Measurements from ENCODE around the gene DGCR6L.

DGCR6L gene

DNA sequence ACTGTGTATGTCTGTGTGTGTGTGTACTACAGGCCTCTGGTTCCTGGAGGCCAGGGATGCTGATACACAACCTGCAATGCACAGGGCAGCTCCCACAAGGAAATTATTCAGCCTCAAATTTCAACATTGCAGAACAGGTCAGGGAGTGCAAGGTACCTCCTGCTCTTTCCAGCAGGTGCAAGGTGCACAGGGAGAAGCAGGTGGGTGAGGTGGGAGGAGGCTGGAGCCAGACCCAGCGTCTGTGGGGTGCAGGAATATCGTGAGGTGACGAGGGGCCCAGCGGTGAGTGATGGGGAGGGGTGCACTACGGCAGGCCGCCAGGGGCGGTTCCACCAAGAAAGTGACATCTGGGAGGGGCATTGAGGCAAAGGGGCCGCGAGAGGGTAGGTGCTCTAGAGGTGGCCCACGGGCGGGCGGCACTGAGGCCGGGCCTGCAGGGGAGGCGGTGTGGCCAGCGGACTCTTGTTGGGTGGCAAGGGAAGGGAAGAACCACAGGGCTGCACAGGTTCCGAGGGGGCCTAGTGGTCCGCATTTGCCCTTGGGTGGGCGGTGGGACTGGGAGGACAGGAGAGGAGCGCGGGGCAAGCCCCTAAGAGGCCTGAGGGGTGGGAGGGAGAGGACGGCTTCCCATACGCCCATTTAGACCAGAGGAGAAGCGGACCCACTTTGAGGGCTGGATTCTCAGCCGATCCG is 21.6 kb downstream of the DGCR6L start:
- H3K9me2 ChIP-seq (replicated peaks; ENCODE audit: control insufficient read depth, low read length), result no peaks in the 10 kb centered on the region
- no peak overlapping the region for H3K27ac ChIP-seq (ENCODE audit: low read depth, low read length)
- H3K79me2 ChIP-seq (ENCODE audit: control insufficient read depth, low read length), result no peaks in the 10 kb centered on the region
- peaks cover 5% of the 10 kb centered on the region; the same call in 1 of the 2 replicates for H3K27me3 ChIP-seq (ENCODE audit: control insufficient read depth, low read length)
- TF ChIP-seq, protein P1, sequence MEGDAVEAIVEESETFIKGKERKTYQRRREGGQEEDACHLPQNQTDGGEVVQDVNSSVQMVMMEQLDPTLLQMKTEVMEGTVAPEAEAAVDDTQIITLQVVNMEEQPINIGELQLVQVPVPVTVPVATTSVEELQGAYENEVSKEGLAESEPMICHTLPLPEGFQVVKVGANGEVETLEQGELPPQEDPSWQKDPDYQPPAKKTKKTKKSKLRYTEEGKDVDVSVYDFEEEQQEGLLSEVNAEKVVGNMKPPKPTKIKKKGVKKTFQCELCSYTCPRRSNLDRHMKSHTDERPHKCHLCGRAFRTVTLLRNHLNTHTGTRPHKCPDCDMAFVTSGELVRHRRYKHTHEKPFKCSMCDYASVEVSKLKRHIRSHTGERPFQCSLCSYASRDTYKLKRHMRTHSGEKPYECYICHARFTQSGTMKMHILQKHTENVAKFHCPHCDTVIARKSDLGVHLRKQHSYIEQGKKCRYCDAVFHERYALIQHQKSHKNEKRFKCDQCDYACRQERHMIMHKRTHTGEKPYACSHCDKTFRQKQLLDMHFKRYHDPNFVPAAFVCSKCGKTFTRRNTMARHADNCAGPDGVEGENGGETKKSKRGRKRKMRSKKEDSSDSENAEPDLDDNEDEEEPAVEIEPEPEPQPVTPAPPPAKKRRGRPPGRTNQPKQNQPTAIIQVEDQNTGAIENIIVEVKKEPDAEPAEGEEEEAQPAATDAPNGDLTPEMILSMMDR (IDR thresholded peaks at IDR 0.05; ENCODE audit: low read depth, low read length, poor library complexity, severe bottlenecking), result no peak
- no peak for TF ChIP-seq EZH2phosphoT487 (IDR thresholded peaks at IDR 0.05; ENCODE audit: borderline replicate concordance, low read length)
- peak overlapping the region; percentile 98; the same call in 1 of the 2 replicates for H3K4me2 ChIP-seq (ENCODE audit: low read length)
- H3K4me3 ChIP-seq (ENCODE audit: low read length), result no peak overlapping the region
- no peaks in the 10 kb centered on the region for H3K36me3 ChIP-seq (ENCODE audit: control insufficient read depth, low read length)
- H4K20me1 ChIP-seq (ENCODE audit: control insufficient read depth, insufficient read depth, low read depth, low read length), result no peaks in the 10 kb centered on the region
- H3K9me3 ChIP-seq (ENCODE audit: control insufficient read depth, insufficient read depth, low read length), result no peaks in the 10 kb centered on the region
- H3F3A ChIP-seq (ENCODE audit: control insufficient read depth, insufficient read depth), result no peaks in the 10 kb centered on the region
- H3K4me1 ChIP-seq (ENCODE audit: control insufficient read depth, low read length), result peaks cover 9% of the 10 kb centered on the region; the same call in 1 of the 2 replicates

DNA sequence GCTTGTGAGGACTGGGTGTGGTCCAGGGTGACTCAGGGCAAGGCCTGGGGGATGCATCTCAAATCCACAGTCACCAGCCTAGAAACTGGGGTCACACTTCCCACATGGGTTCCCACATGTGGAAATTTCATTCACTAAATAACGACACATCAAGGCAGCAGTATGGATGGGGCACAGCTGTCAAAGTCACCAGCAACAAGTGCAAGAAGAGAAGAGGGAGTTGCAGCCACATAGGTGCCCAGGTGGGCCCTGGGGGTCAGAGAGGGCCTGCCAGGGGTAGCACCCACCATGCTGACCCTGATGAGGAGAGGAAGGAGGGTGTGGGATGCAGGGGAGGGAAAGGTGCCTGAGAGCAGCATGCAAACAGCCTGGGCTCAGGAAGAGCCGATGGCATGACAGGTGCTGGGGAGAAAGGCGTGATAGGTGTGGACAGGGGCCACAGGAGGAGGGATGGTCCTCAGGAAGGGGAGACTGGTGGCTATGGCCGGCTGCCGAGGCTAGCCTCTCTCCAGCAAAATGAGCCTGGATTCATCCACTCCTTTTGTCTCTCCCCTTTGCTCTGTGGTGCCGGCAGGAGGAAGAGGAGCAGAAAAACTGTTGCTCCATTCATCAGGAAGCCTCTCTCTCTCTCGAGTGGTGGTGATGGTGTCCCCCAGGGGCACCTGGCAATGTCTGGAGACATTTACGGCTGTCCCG is 22.3 kb downstream of the DGCR6L start:
- TF ChIP-seq, protein P1 (IDR thresholded peaks at IDR 0.05; ENCODE audit: low read depth, low read length, poor library complexity, severe bottlenecking), result no peak
- TF ChIP-seq EZH2phosphoT487 (IDR thresholded peaks at IDR 0.05; ENCODE audit: borderline replicate concordance, low read length), result no peak
- Histone ChIP-seq H3K9me3 (ENCODE audit: control insufficient read depth, insufficient read depth, low read length) (no peaks in the 10 kb centered on the region), H3F3A (ENCODE audit: control insufficient read depth, insufficient read depth) (no peaks in the 10 kb centered on the region)

DNA sequence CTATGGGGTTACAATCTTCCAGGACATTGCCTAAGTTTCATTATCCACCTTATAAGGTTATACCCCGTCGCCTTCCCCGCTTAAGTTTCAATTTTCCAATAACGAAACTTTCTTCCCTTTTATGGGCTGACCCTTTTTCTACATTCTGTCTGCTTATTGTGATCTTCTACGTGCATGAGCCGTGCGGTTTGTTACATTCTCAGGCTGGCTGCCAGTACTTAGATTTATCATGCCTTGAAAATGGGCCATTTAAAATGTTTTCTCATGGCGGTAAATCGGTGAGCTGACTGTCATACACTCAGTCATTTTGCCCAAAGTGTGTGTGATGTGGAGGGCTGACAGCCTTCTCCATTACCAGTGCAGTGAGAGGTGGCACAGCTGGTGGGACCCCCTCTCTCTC is 23.3 kb downstream of the DGCR6L start:
- Histone ChIP-seq H3K4me3 (ENCODE audit: low read length) (no peak overlapping the region), H3K4me1 (ENCODE audit: control insufficient read depth, low read length) (peaks cover 9% of the 10 kb centered on the region; the same call in 1 of the 2 replicates), H3K9me3 (ENCODE audit: control insufficient read depth, insufficient read depth, low read length) (no peaks in the 10 kb centered on the region), H4K20me1 (ENCODE audit: control insufficient read depth, insufficient read depth, low read depth, low read length) (no peaks in the 10 kb centered on the region), H3K27ac (ENCODE audit: low read depth, low read length) (no peak overlapping the region), H3K9me2 (replicated peaks; ENCODE audit: control insufficient read depth, low read length) (no peaks in the 10 kb centered on the region), H3K79me2 (ENCODE audit: control insufficient read depth, low read length) (no peaks in the 10 kb centered on the region), H3K27me3 (ENCODE audit: control insufficient read depth, low read length) (peaks cover 5% of the 10 kb centered on the region; the same call in 1 of the 2 replicates), H3K36me3 (ENCODE audit: control insufficient read depth, low read length) (no peaks in the 10 kb centered on the region), H3K4me2 (ENCODE audit: low read length) (no peak overlapping the region), H3F3A (ENCODE audit: control insufficient read depth, insufficient read depth) (no peaks in the 10 kb centered on the region)
- no peak for TF ChIP-seq EZH2phosphoT487 (IDR thresholded peaks at IDR 0.05; ENCODE audit: borderline replicate concordance, low read length)
- TF ChIP-seq, protein P1 (IDR thresholded peaks at IDR 0.05; ENCODE audit: low read depth, low read length, poor library complexity, severe bottlenecking), result no peak

More for the DNA sequence above, 22.3 kb downstream of the DGCR6L start:
- Histone ChIP-seq H3K27me3 (ENCODE audit: control insufficient read depth, low read length) (peaks cover 5% of the 10 kb centered on the region; the same call in 1 of the 2 replicates), H3K4me1 (ENCODE audit: control insufficient read depth, low read length) (peaks cover 9% of the 10 kb centered on the region; the same call in 1 of the 2 replicates), H3K4me2 (ENCODE audit: low read length) (no peak overlapping the region), H3K79me2 (ENCODE audit: control insufficient read depth, low read length) (no peaks in the 10 kb centered on the region), H3K36me3 (ENCODE audit: control insufficient read depth, low read length) (no peaks in the 10 kb centered on the region), H3K4me3 (ENCODE audit: low read length) (no peak overlapping the region), H3K27ac (ENCODE audit: low read depth, low read length) (no peak overlapping the region), H4K20me1 (ENCODE audit: control insufficient read depth, insufficient read depth, low read depth, low read length) (no peaks in the 10 kb centered on the region), H3K9me2 (replicated peaks; ENCODE audit: control insufficient read depth, low read length) (no peaks in the 10 kb centered on the region)

All from DOHH2 (cell line).